HG03196 (cell line): ENCODE data around the gene SRRM2.

Experiments used
- ATAC-seq: cut with Tn5 transposase; IDR thresholded peaks from one replicate; pipeline ENCODE4 v1.9.1; 2021; ENCODE audit not compliant: unreplicated experiment

The SRRM2 gene

DNA sequence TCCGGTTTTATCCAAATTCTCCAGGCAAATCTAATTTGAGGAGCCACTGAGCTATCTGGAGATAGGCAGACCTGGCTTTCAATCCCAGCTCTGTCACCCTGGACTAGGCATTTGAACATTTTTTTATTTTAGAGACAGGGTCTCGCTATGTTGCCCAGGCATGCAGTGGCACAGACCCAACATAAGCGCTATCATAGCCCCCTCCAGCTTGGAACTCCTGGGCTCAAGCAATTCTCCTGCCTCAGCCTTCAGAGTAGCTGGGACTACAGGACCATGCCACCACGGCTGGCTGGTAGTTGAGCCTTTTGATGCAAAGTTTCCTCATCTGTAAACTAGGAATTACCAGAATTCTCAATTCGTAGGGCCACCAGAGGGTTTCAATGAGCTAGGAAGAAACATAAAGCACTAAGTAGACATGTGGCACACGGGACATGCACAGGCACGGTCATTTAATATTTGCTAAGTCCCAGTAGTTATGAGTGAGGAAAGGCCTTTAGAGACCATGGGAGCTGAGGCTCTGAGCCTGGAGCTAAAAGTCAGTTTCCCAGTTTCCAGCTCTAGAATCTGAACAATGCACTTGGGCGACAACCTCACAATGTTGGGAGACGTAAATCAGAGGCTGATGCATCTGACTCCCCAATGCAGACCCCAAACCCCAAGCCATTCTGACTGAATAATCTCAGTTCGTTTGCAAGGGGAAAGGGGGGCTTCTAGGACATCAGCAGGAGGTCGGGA is 23.5 kb downstream of the SRRM2 start:
- no peak for ATAC-seq

DNA sequence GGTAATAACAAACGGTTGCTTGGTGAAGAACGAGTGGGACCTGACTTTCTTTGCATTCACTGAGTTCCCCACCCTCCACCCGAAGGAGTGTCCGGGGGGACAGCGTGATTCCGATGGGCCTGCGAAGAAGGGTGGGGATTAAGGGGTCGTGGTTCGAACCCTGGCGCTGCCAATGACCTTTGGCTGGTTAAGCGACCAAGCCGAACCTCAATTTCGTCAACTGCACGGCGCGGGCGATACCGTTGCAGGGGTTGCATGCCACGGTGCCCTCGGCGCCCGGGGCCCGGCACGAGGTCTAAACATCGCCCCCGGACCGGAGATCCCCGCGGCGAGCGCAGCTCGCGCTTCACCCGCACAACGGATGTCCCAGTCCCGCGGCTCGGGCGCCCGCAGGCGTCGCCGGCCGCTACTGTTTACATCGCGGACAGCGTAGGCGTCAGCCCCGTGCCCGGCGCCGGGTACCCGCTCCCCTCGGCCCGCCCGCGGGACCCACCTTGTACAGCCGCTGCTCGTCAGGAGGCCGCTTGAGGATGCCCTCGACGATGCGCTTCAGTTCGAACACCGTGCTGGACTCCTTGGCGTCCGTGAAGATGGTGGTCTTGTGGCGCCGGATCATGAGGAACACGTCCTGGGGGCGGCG is 24.2 kb downstream of the SRRM2 start:
- peak; percentile 16 for ATAC-seq

DNA sequence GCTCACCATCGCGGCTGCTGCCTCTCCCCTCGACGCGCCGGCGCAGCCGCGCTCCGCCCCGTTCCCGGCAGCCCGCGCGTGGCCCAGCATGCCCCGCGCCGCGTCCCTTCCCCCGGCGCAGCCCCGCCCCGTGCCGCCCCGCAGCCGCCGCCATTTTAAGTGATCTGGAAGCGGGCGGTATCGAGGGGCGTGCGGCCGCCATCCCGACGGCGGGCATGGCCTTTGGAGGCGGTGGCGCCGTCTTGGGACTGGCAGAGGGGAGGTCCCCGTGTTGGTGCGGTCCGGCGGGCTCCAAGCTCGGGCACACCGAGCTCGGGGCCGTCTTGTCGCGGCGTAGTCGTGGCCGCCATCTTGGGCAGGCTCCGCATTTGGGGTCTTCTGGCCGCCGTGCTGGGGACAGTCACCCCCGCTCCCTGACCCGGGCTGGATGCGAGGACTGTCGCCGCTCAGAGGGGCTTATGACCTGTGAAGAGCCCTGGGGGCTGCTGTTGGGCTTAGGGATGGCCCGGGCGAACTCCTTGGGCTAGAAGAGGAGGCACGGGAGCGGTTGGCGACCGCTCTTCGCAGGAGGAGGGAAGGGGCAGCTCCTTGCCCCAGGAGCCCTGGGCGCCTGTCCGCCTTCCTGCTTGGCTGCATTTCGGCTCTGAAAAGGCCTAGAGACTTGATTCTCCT is 24.9 kb downstream of the SRRM2 start, which contains the start of gene ELOB:
Gene ELOB (minus strand): TSS at position 50 of the 672 bp plus-strand sequence. CDS start 41 bp downstream, at position 9.
- ATAC-seq = peak; percentile 65

DNA sequence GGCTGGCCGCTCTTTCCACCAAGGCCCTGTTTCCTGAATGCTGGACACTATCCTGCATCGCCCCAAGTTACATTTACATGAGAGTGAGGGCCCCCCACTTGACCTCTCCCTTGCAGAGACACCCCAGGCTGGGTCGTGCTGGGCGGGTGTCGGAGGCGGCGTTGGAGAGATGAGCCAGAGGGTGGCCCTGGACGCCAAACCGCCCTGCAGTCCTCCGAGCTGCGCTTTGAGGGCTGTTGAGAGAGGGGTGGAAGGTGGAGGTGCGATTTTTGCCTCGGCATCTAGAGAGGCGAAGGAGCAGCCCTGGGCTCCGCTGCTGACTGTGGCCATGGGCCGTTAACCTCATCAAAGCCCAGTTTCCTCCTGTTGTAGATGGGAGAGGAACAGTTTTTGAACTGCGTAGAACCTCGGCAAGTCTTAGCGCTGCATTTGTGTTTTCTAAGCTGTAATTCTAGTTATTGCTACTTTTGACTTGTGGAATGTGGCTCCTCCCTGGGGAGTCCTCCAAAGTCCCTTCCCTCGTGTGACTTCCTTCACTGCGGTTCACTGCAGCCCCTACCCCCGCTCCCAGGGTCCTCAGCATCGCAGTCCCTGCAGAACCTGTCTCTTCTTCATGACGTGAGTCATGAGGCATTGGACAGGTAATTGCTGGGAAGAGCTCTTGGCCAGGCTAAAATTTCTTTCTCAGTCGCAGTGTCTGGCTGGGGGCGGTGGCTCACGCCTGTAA is 25.6 kb downstream of the SRRM2 start:
- ATAC-seq = peak; percentile 7

DNA sequence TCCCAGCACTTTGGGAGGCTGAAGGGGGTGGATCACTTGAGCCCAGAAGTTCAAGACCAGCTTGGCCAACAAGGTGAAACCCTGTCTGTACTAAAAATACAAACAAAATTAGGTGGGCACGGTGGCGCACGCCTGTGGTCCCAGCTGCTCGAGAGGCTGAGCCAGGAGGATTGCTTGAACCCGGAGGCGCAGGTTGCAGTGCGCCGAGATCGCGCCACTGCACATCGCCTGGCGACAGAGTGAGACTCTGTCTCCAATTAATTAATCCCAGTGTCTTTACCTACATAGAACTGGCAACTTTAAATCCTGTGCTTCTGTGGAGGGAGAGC is 26.2 kb downstream of the SRRM2 start:
- ATAC-seq = no peak

DNA sequence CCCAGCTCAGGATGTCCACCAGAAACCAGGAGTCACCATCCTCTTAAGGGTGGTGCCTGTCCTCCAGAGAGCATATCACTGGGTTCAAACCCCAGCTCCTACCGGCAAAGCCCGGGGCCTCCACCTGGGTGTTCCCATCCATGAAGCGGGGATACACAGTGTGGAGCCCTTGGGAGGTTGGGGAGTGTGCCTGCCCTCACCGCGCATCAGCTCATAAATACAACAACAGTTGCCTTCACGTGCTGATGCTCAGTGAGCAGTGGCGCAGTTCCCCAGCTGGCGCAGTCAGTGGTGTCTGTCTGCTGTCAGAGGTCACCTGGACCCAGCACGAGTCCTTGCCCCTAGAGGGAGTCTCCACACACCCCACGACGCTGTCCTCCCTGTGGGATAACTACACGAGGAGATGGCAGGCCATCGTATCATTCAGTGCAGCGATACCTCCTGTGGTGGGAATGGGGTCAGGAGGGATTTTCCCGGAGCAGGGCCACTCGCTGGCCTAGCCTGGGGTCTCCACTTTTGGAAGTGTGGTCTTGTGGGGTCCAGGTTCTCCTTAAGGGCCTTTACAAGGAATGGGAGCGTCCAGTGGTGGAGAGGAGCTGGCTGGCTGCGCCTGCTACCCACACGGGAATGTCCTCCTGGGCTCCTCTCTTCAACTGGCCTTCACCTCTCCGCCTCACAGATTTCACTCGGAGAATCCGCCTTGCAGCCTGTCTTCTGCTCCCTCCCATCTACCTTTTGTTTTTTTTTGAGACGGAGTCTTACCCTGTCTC is 26.9 kb downstream of the SRRM2 start:
- no peak for ATAC-seq

DNA sequence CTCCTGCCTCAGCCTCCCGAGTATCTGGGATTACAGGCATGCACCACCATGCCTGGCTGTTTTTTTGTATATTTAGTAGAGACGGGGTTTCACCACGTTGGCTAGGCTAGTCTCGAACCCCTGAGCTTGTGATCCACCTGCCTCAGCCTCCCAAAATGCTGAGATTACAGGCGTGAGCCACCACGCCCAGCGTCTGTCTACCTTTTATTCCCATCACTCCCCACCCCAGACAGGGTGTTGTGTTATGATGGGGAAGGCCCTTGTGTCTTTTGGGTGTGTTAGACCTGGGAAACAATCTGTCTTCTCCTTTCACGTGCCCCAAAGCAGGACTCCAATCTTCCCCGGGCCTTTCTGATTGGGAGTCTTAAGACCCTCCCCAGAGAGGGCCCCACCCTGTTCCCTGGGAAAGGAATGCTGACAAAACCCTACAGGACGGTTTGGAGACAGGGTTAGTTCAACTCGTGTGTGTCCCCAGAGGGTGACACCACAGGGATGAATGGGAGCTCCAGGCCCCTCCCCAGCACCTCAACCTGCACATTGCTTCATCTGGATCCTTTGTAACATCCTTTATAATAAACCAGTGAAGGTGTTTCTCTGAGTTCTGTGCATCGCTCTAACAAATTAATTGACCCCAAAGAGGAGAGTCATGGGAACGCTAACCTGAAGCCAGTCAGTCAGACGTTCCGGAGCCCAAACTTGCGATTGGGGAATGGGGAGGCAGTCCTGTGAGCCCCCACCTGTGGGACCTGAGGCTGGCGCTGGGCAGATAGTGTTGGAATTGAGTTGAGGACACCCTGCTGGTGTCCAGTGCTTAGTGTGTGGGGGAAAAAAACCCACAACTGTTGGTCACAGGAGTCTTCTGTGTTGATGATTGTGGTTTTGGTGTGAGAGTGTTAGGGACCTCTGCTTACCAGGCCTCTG is 27.8 kb downstream of the SRRM2 start:
- ATAC-seq = no peak

DNA sequence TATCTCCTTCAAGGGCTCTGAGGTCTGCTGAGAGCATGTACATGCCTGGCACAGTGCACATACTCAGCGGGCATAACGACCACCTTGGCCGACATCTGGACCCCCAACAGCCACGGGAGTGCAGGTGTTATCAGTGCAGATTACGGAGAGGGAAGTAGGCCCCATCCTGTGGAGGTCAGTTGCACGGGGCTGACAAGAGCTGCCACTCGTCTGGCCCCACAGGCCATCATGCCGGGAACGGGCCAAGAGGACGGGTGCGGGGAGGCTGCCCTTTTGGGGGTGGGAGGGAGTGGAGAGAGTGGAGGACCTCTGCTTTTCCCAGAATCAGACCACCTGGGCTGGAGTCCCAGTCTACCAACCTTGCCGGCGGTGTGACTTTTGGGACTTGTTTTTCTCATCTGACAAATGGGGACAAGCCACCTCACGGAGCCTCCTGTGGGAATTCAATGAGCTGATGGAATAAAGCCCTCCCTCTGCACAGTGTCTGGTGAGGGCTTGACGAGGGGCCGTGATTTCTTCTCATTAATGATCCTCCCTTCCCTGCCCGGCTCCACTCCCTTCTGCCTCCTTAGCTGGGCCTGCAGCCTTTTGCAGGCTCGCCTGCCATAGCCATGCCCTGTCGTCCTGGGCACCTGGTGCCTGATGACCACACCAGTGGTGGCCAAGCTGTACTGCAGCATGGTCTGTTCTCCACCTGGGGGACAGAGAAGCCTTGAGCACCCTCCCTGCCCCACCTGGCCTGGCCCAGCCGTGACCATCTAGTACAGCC is 30.3 kb downstream of the SRRM2 start:
- no peak for ATAC-seq

DNA sequence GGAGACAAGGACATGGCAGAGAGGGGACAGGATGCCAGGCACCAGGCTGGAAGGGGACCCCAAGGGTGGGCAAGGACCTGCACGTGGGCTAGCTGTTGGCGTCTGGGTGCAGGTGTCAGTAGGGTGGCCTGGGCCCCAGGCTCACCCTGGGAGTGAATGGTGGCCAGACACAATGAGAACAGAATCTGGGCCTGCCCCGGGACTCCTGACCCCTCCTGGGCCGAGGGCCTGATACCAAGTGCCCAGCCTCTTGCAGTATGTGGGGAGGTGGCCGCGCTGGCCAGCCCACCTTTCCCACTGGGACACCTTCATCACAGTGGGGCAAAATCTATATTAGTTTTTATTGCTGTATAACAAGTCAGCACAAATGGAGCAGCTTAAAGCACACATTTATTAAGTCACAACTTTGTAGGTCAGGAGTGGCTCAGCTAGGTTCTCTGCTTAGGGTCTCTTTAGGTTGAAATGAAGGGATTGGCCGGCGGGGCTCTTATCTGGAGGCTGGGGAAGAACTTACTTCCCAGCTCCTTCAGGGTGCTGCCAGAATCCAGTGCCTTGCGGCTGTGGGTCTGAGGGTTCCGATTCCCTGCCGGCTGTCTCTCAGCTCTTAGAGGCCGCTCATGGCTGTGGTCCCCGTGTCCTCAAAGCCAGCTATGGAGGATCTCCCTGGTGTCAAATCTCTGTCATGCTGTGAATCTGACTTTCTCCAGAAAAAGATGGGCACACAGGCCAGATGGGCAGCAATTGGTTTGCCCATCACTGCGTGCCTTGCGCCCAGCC is 31.3 kb downstream of the SRRM2 start:
- ATAC-seq = no peak

DNA sequence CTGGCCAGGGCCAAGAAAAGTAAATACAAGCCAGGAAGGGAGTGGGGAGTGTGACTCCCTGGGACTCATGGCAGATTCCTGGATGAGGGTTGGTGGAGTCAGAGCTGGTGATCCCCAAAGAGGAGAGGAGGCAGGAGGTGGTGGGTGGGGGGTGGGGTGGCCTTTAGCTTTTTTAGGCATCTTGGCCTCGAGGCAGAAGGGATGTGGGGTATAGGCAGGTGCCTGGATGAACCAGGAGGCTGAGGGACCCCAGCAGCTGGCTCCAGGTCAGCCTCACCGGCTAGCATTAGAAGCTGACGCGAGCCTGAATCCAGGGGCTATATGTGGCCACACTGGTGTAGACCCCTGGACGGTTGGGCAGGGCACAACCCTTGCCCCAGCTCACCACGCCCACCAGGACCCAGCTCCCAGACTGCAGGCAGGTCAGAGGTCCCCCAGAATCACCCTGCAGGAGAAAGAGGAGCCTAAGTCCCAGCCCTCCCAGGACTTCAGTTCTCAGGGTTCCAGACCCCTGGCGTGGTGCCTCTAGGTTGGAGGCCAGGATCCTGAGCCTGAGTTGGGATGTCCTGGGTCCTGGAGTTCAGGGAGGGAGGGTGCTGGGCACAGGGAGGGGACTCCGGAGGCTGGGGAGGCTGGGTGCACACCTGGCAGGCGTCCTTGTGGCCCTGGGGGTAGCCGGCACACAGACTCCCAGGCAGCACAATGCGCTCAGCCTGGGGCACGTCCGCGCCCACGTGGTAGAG is 32.1 kb downstream of the SRRM2 start:
- no peak for ATAC-seq

DNA sequence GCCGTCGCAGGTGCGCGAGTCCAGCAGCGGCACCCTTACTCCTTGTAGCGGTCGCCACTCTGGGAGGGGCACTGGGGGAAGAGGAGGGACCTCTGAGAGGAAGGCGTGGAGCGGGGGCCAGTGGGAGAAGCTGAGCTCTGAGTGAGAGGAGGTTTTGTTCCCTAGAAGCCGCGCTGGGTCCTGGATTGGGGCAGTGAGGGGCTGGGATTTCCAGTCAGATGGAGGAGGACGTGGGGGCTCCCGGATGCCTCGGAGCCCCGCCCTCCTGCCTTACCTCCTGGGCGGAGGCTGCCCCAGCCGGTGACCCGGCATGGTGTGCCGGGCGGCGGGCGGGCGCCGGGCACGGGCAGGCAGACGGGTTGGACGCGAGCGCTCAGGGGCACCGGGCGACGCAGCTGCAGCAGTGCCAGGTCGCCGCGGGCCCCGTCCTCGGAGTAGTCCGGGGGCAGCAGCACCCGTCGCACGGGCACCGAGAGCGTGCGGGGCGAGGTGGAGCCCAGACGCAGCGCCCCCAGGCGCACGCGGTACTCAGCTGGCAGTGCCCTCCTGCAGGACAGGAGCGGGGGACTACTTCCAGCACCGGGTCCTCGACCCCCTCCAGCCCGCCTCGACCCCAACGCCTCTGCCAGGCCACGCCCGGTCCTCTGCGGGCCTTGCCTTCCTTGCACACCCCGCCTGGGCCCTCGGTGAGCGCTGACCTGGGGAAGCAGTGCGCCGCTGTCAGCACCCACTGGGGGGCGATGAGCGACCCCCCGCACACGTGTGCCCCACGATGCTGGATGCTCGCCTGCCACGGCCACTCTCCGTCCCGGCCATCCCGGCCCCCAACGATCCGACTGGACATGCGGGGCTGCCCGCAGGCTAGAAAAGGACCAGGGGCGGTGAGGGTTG is 32.9 kb downstream of the SRRM2 start:
- no peak for ATAC-seq

DNA sequence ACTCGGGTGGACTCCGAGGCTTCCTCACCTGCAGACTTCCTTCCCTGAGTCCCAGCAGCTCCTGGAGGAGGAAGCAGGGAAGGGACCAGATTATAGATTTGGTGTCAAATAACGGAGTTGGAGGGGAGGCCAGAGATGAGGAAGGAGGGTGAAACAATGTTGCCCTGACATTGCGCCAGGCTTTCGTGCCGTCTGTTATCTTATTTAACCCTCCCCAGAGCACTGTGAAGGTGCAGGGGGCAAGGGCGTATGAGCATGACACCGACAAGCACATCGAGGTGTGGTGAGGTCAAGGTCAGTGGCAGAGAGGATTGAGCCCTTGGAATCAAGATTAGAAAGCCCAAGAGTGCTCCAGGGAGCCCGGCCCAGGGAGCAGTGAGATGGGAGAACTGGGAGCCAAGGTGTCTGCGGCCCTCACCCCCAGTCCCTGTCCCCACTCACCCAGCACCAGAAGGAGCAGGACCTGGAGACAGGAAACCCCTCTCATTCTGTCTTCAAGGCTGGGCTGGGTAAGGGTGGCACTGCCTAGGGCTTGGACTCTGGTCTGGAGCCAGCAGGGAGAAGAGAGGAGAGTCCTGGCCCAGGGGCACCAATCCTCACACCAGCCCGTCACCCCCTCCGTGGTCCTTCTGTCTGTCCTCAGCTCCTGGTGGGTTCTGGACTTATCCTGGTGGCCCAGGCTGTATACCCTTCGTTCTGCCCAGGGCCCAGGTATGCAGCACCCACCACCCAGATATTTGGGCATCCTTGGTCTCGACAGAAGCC is 33.8 kb downstream of the SRRM2 start:
- no peak for ATAC-seq

DNA sequence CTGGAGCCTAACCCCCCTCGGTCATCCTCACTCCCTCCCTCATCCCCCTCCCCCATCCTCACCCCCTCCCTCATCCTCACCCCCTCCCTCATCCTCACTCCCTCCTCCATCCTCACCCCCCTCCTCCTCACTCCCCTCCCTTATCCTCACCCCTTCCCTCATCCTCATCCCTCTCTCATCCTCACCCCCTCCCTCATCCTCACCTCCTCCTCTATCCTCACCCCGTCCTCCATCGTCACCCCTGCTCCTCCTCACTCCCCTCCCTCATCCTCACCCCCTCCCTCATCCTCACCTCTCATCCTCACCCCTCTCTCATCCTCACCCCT is 34.4 kb downstream of the SRRM2 start:
- ATAC-seq = no peak

DNA sequence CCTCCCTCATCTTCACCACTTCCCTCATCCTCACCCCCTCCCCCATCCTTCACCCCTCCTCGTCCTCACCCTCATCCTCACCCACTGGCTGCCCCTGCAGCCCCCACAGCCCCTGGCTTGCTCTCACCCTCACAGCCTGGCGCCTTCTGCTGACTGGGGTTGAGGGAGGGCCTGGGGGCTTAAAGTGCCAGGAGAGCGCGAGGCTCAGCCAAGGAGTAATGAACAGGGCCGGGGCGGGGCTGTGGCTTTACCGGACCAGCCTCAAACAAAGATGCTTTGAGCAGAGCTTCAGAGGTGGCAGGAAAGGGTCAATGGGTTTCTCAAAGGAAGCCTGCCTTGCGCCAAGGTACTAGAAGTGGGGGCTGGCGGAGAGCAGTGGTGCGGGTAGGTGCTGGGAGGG is 35.0 kb downstream of the SRRM2 start, which contains the start of gene PRSS33:
Gene PRSS33 (minus strand): TSS at position 155 of the 400 bp plus-strand sequence. CDS start 1,013 bp downstream, outside the sequence.
- no peak for ATAC-seq

DNA sequence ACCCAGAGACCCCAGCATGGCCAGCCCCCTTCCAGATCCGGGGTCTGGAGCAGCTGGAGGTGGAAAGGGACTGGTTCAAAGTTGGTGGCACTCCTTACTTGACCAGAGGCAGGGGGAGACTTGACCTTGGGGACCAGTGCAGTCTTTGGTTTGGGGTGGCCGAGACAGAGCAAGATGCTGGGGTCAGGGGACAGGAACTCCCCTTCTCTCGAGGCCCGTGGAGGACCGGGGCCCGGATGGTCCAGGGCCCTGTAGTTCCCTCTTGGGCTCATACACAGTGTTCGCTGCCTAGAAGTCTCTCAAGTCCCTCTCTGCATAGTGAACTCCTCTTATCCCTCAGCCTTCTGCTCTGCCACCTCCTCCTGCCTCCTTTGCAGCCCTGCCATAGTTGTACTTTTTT is 35.5 kb downstream of the SRRM2 start:
- ATAC-seq = no peak

DNA sequence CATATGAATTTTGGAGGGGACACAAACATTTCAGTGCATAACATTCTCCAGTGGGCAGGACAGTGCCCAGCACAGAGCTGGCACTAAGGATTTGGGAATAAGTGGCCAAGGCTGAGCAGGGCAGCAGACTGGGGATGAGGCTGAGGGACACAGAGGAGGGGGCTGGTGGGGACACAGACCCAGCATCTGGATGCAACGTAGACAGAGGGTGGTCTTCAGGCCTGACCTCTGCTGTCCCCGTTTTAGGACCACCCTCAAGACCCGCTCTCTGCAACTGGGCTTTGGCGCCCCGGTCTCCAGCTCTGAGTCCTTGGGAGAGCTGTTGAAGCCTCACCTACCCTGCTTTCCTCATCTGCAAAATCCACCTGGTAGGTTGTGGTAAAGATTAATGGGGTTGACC is 38.2 kb downstream of the SRRM2 start:
- ATAC-seq = no peak
